IMR-90 (cell line): ENCODE data around the gene RAB27B. TPM values are rescaled to one million over a fixed set of nuclear protein-coding genes. Genes with fewer than 3 reads are reported as not detected.

Experiments used
- ATAC-seq: fragments of 200-7000 bp; cut with Tn5 transposase; 2 replicates; pipeline ENCODE4 v1.9.1; 2020; ENCODE audit warnings: low read depth, mild to moderate bottlenecking, moderate library complexity
- BruUV-seq: library from RNA; stranded (reverse); fragments of 400-500 nt; replicated peaks from 2 replicates; lab custom pipeline; 2021; lab: Mats Ljungman, UMichigan
- CTCF ChIA-PET: fragments of 300-600 bp; formaldehyde crosslinking; extraction: SDS; loops from one replicate; lab custom pipeline; 2021; ENCODE audit warnings: antibody characterized with exemption; lab: Yijun Ruan, JAX
- POLR2A ChIA-PET: fragments of 300-600 bp; sonication (Branson Sonifier 250); formaldehyde crosslinking; loops from one replicate; lab custom pipeline; 2022; ENCODE audit warnings: antibody characterized with exemption; ENCODE audit not compliant: unreplicated experiment; lab: Charles Lee
- DNase-seq: peaks from one replicate; pipeline ENCODE4 v3.0.0; 2013
- H2AFZ ChIP-seq: replicated peaks from 2 replicates; pipeline ENCODE3; 2013; ENCODE audit warnings: low read length, mild to moderate bottlenecking; ENCODE audit not compliant: poor library complexity
- H2AK5ac ChIP-seq: 2 replicates; pipeline ENCODE4 v1.6.1; 2013; ENCODE audit warnings: low read depth, low read length, inconsistent platforms
- H2AK9ac ChIP-seq: replicated peaks from 2 replicates; pipeline ENCODE3; 2013; ENCODE audit warnings: mild to moderate bottlenecking, low read depth, low read length, moderate library complexity; ENCODE audit not compliant: poor library complexity
- H2BK120ac ChIP-seq: 2 replicates; pipeline ENCODE4 v1.6.1; 2013; ENCODE audit warnings: low read depth, low read length, inconsistent platforms
- H2BK15ac ChIP-seq: 3 replicates; pipeline ENCODE4 v1.6.1; 2013; ENCODE audit warnings: low read depth, low read length, inconsistent platforms
- H2BK20ac ChIP-seq: 2 replicates; pipeline ENCODE4 v1.6.1; 2013; ENCODE audit warnings: low read depth, mild to moderate bottlenecking, inconsistent platforms, low read length, moderate library complexity
- H2BK5ac ChIP-seq: 2 replicates; pipeline ENCODE4 v1.6.1; 2013; ENCODE audit warnings: mild to moderate bottlenecking, low read depth, low read length, inconsistent platforms; ENCODE audit not compliant: poor library complexity, severe bottlenecking
- H3K14ac ChIP-seq: replicated peaks from 2 replicates; pipeline ENCODE4 v1.6.1; 2013; ENCODE audit warnings: low read depth, low read length, inconsistent platforms
- H3K18ac ChIP-seq: 2 replicates; pipeline ENCODE4 v1.6.1; 2013; ENCODE audit warnings: low read depth, low read length, control low read depth
- H3K23ac ChIP-seq: 2 replicates; pipeline ENCODE4 v1.6.1; 2013; ENCODE audit warnings: low read depth, low read length, inconsistent platforms
- H3K27ac ChIP-seq: 2 replicates; pipeline ENCODE4 v1.5.1; 2013; ENCODE audit warnings: mild to moderate bottlenecking, control low read depth, low read length; ENCODE audit not compliant: insufficient read depth
- H3K27me3 ChIP-seq: 2 replicates; pipeline ENCODE4 v1.6.1; 2013; ENCODE audit warnings: low read length; ENCODE audit not compliant: control insufficient read depth, insufficient read depth
- H3K36me3 ChIP-seq: 2 replicates; pipeline ENCODE4 v1.6.1; 2013; ENCODE audit warnings: low read length, mixed read lengths; ENCODE audit not compliant: control insufficient read depth, insufficient read depth
- H3K4ac ChIP-seq: 2 replicates; pipeline ENCODE4 v1.6.1; 2013; ENCODE audit warnings: low read depth, low read length, inconsistent platforms
- H3K4me1 ChIP-seq: 2 replicates; pipeline ENCODE4 v1.6.1; 2013; ENCODE audit warnings: low read length, mixed read lengths; ENCODE audit not compliant: control insufficient read depth, insufficient read depth
- H3K4me2 ChIP-seq: 2 replicates; pipeline ENCODE4 v1.6.1; 2013; ENCODE audit warnings: low read depth, mild to moderate bottlenecking, control low read depth, low read length, moderate library complexity
- H3K4me3 ChIP-seq: 2 replicates; pipeline ENCODE4 v1.5.1; 2013; ENCODE audit warnings: low read depth, mild to moderate bottlenecking, control low read depth, low read length, moderate library complexity; ENCODE audit not compliant: insufficient read depth
- H3K56ac ChIP-seq: 2 replicates; pipeline ENCODE4 v1.6.1; 2013; ENCODE audit warnings: low read length, inconsistent platforms; ENCODE audit not compliant: insufficient read depth; ENCODE audit errors: extremely low read depth
- H3K79me1 ChIP-seq, 2 experiments: 2 replicates each; pipeline ENCODE4 v1.6.1; 2013; ENCODE audit warnings: low read length in 2 of 2, inconsistent platforms in 1 of 2, low read depth in 1 of 2
- H3K9ac ChIP-seq: 2 replicates; pipeline ENCODE4 v1.6.1; 2013; ENCODE audit warnings: low read depth, low read length, control low read depth
- H3K9me1 ChIP-seq: 2 replicates; pipeline ENCODE4 v1.6.1; 2013; ENCODE audit warnings: low read length, inconsistent platforms; ENCODE audit not compliant: insufficient read depth
- H3K9me3 ChIP-seq: 2 replicates; pipeline ENCODE4 v1.6.1; 2013; ENCODE audit warnings: low read length; ENCODE audit not compliant: control insufficient read depth, insufficient read depth
- H4K20me1 ChIP-seq: 2 replicates; pipeline ENCODE4 v1.6.1; 2013; ENCODE audit warnings: low read length, inconsistent platforms; ENCODE audit not compliant: insufficient read depth
- H4K5ac ChIP-seq: 2 replicates; pipeline ENCODE4 v1.6.1; 2013; ENCODE audit warnings: mild to moderate bottlenecking, low read depth, low read length, control low read depth
- H4K8ac ChIP-seq, 2 experiments: 2 replicates each; pipeline ENCODE4 v1.6.1; 2013; ENCODE audit warnings: low read depth in 2 of 2, low read length in 2 of 2, control low read depth in 1 of 2, inconsistent platforms in 1 of 2
- H4K91ac ChIP-seq: 2 replicates; pipeline ENCODE4 v1.6.1; 2013; ENCODE audit warnings: low read depth, low read length, inconsistent platforms; ENCODE audit not compliant: insufficient read depth
- BHLHE40 ChIP-seq: fragments of 150-350 bp; IDR thresholded peaks from 2 replicates; pipeline ENCODE4 v1.6.1; 2016; ENCODE audit warnings: mild to moderate bottlenecking, low read depth, low read length
- ELK1 ChIP-seq: fragments of 150-350 bp; IDR thresholded peaks from 2 replicates; pipeline ENCODE4 v1.6.1; 2016; ENCODE audit warnings: low read depth, mild to moderate bottlenecking, low read length, moderate library complexity, borderline replicate concordance
- NFE2L2 ChIP-seq: fragments of 150-350 bp; IDR thresholded peaks from 2 replicates; pipeline ENCODE4 v1.6.1; 2016; ENCODE audit warnings: low read depth, mild to moderate bottlenecking, low read length
- POLR2A ChIP-seq: IDR thresholded peaks from 2 replicates; pipeline ENCODE4 v1.6.1; 2012; ENCODE audit warnings: mild to moderate bottlenecking, low read depth, low read length
- RFX5 ChIP-seq: IDR thresholded peaks from 2 replicates; pipeline ENCODE4 v1.8.0; 2012; ENCODE audit warnings: low read depth, mild to moderate bottlenecking, low read length, moderate library complexity
- SMC3 ChIP-seq: fragments of 150-350 bp; IDR thresholded peaks from 2 replicates; pipeline ENCODE4 v1.6.1; 2016; ENCODE audit warnings: low read depth, mild to moderate bottlenecking, antibody characterized with exemption, low read length, moderate library complexity
- WGBS, 2 experiments: methylation state at CpG; one replicate each; pipeline versions ENCODE4 v1.1.5 to v1.1.7; 2013; ENCODE audit warnings: missing lambda C conversion rate in 2 of 2; ENCODE audit not compliant: insufficient read length in 1 of 2; ENCODE audit errors: extremely low coverage in 2 of 2; 5-methylcytosine and 5-hydroxymethylcytosine counted together
- dilution Hi-C: fragments of 300-500 bp; cut with HindIII; formaldehyde crosslinking; loops from one replicate; pipeline ENCODE4 v1.14.3; 2018; ENCODE audit warnings: low sequenced_read_pairs; ENCODE audit not compliant: unreplicated experiment
- in situ Hi-C: fragments of 300-500 bp; cut with MboI; formaldehyde crosslinking; loops from 3 replicates; pipeline ENCODE4 v1.14.3; 2019; ENCODE audit warnings: low sequenced_read_pairs, inconsistent platforms, mixed read lengths
- intact Hi-C: fragments of 100-400 bp; cut with micrococcal nuclease; formaldehyde crosslinking; loops from 2 replicates; pipeline ENCODE4 v1.10.0; 2022
- polyA plus RNA-seq, 3 experiments: library from polyadenylated mRNA; depleted of rRNA; stranded (reverse); fragments of >200 nt; gene quantifications; 2 replicates each; pipeline ENCODE4 v1.2.3, GENCODE V29; 2012; ENCODE audit warnings: low replicate concordance in 1 of 3
- total RNA-seq: library from RNA; depleted of rRNA; stranded (reverse); fragments of >200 nt; gene quantifications from 2 replicates; pipeline ENCODE4 v1.2.3, GENCODE V29; 2012

RAB27B gene
- total and polyA plus RNA-seq, 2 of the 4 experiments (the other 2 are of a cell fraction) = 0.24 to 1.3 TPM

- in situ Hi-C loops = no loop called here
- 37% methylated on average over 3 of the region's 6 CpGs; no CpG with 5 or more reads in 1 of the 2 experiments for WGBS, 2 experiments
- H2BK20ac ChIP-seq = no peak overlapping the region
- ATAC-seq = no peak
- no peak overlapping the region for H2BK5ac ChIP-seq
- no peak for DNase-seq
- H2BK15ac ChIP-seq = no peak overlapping the region
- no peak overlapping the region for H2AK9ac ChIP-seq
- H2AFZ ChIP-seq = no peak overlapping the region
- H3K36me3 ChIP-seq = no peaks in the 10 kb centered on the region
- H3K4ac ChIP-seq = no peak overlapping the region
- no peak overlapping the region for H3K4me2 ChIP-seq
- TF ChIP-seq RFX5 (no peak), ELK1 (no peak), POLR2A (no peak), SMC3 (no peak), BHLHE40 (no peak), NFE2L2 (no peak)
- H4K20me1 ChIP-seq = no peaks in the 10 kb centered on the region
- ChIA-PET POLR2A (no interaction called here), CTCF (no interaction called here)
- no peaks in the 10 kb centered on the region for H3K27me3 ChIP-seq
- no peak overlapping the region for H3K23ac ChIP-seq
- no peak overlapping the region for H4K5ac ChIP-seq
- no peak overlapping the region for H2BK120ac ChIP-seq
- H4K8ac ChIP-seq = no peak overlapping the region
- H4K91ac ChIP-seq = no peak overlapping the region
- no peak overlapping the region for H3K14ac ChIP-seq
- H3K27ac ChIP-seq = no peak overlapping the region
- no peak overlapping the region for H3K4me3 ChIP-seq
- 0 out of 2 replicates have a peak, but pooled peaks cover 2% of the 10 kb centered on the region for H3K4me1 ChIP-seq
- no peak overlapping the region for H3K56ac ChIP-seq
- BruUV-seq = no TSS peak
- dilution Hi-C loops = no loop called here
- peaks cover 2% of the 10 kb centered on the region; the same call in 1 of the 2 replicates for H3K9me1 ChIP-seq
- no peak overlapping the region for H3K18ac ChIP-seq
- no peak overlapping the region for H3K9ac ChIP-seq
- H3K9me3 ChIP-seq = no peaks in the 10 kb centered on the region
- H3K79me1 ChIP-seq = no peaks in the 10 kb centered on the region
- intact Hi-C loops = no loop called here
- no peak overlapping the region for H2AK5ac ChIP-seq
Measured at GRCh38 chr18:54910161-54910919, 82.1 kb downstream of the RAB27B start.
